Adrenal gland (tissue), 19 donors: ENCODE results near the gene STAT5B. TPM values are rescaled to one million over a fixed set of nuclear protein-coding genes. Genes with fewer than 3 reads are reported as not detected.

ENCODE experiments used
- DNase-seq, 7 donors: peaks; one replicate each; pipeline ENCODE4 v3.0.0-alpha.2; 2019 to 2020
- H3K27ac ChIP-seq, 5 donors: fragments of 200-600 bp; sonication (generic) in 4 of 5; 1 replicate in 3 of 5; 2 replicates in 2 of 5; pipeline versions ENCODE4 v1.5.1 to v1.8.0; 2016 to 2020; ENCODE audit warnings: mild to moderate bottlenecking in 1 of 5
- H3K27me3 ChIP-seq: fragments of 200-600 bp; 2 replicates; pipeline ENCODE4 v1.8.0; 2021
- H3K36me3 ChIP-seq, 2 donors: fragments of 200-600 bp; replicated peaks in 1 of 2; 1 replicate in 1 of 2; 2 replicates in 1 of 2; pipeline versions ENCODE4 v1.5.1 to v1.8.0; 2018 to 2022
- H3K4me1 ChIP-seq, 2 donors: fragments of 200-600 bp; replicated peaks in 1 of 2; 1 replicate in 1 of 2; 2 replicates in 1 of 2; pipeline versions ENCODE4 v1.5.1 to v1.8.0; 2018 to 2021
- H3K4me3 ChIP-seq, 4 donors: fragments of 200-600 bp; sonication (generic) in 3 of 4; one replicate each; pipeline ENCODE4 v1.5.1; 2016 to 2018
- H3K9me3 ChIP-seq, 3 donors: fragments of 200-600 bp; sonication (generic) in 1 of 3; replicated peaks in 1 of 3; 1 replicate in 2 of 3; 2 replicates in 1 of 3; pipeline versions ENCODE4 v1.5.1 to v1.8.0; 2016 to 2021
- POLR2A ChIP-seq, 2 donors: fragments of 450-650 bp; IDR thresholded peaks; one replicate each; pipeline ENCODE4 v1.6.1; 2017; ENCODE audit warnings: antibody characterized with exemption in 2 of 2, mild to moderate bottlenecking in 2 of 2, moderate library complexity in 1 of 2
- WGBS, 4 donors: extraction: QIAGEN DNeasy Blood & Tissue Kit in 2 of 4; methylation state at CpG; one replicate each; pipeline versions ENCODE4 v1.1.5 to v1.1.7; 2013 to 2017; 5-methylcytosine and 5-hydroxymethylcytosine counted together
- intact Hi-C, 2 donors: fragments of 100-400 bp; cut with DNase I; formaldehyde crosslinking; loops; one replicate each; pipeline versions ENCODE4 v1.14.1 to v1.15.0; 2022 to 2023
- long read RNA-seq, 10 donors: library from polyadenylated mRNA in 3 of 10; unstranded in 2 of 10; stranded (forward) in 1 of 10; transcript quantifications; one replicate each; pipeline ENCODE4 v2.0.0 and lab custom pipeline, GENCODE V29; 2021 to 2026
- polyA plus RNA-seq, 3 donors: library from polyadenylated mRNA; stranded (reverse); fragments of 200-250 nt in 2 of 3; fragments of 350-450 nt in 1 of 3; fragmentation: Illumina TruSeq in 1 of 3; extraction: RNeasy Lipid Tissue Mini Kit (QIAGEN cat#74804) in 1 of 3; gene quantifications; one replicate each; pipeline ENCODE4 v1.2.3, GENCODE V29; 2013 to 2014
- total RNA-seq, 9 donors: library from RNA; depleted of rRNA in 4 of 9; stranded (reverse); fragments of >200 nt in 4 of 9; fragments of 120-200 nt in 1 of 9; fragmentation: NEBNext Ultra II Directional in 1 of 9; extraction: Animal tissue kit (Norgen Biotek cat#: 25700) in 1 of 9; gene quantifications; one replicate each; pipeline versions ENCODE4 v1.1.0 to v1.2.4, GENCODE V29; 2013 to 2023
- TF ChIP-seq, protein P1 (sequence below), 6 experiments: fragments of 450-650 bp in 4 of 6; fragments of 200-600 bp in 2 of 6; sonication (generic) in 1 of 6; IDR thresholded peaks; 1 replicate in 5 of 6; 2 replicates in 1 of 6; pipeline versions ENCODE4 v1.5.1 to v1.8.0; 2016 to 2021; ENCODE audit warnings: antibody characterized with exemption in 6 of 6, mild to moderate bottlenecking in 2 of 6, moderate library complexity in 1 of 6
- donor health status: healthy with polysubstance abuse.
- donor health status: Bipolar disorder and iron deficiency.
- donor health status: DM: yes; HTN: yes; CAD: no.
- donor health status: DM: no; HTN: no; CAD: no.
- donor health status: DM: no; HTN: no; CAD: no.
- donor health status: DM: yes; HTN: yes; CAD: no.

STAT5B gene
- total RNA-seq (100 to 1,000 TPM in 6 of 9 donors, 10 to 100 TPM in 3; 30.3 to 128 (median 111) TPM), polyA plus RNA-seq (10 to 100 TPM; 44.7 to 70.6 (median 58.1) TPM)
- long read RNA-seq, donor 1, full-length matches to known transcripts = 4 of 4 reads
- long read RNA-seq, donor 1, partial matches to known transcripts = 0 of 4 reads
- long read RNA-seq, donor 1, other reads (novel, unspliced or antisense) = 0 of 4 reads
- long read RNA-seq, donor 2, full-length matches to known transcripts = 2 of 2 reads
- long read RNA-seq, donor 2, partial matches to known transcripts = 0 of 2 reads
- long read RNA-seq, donor 2, other reads (novel, unspliced or antisense) = 0 of 2 reads
- long read RNA-seq, donor 3, full-length matches to known transcripts = 2 of 2 reads
- long read RNA-seq, donor 3, partial matches to known transcripts = 0 of 2 reads
- long read RNA-seq, donor 3, other reads (novel, unspliced or antisense) = 0 of 2 reads
- long read RNA-seq, donor 4, full-length matches to known transcripts = 1 of 21 reads
- long read RNA-seq, donor 4, partial matches to known transcripts = 5 of 21 reads
- long read RNA-seq, donor 4, other reads (novel, unspliced or antisense) = 15 of 21 reads
- long read RNA-seq, donor 5, full-length matches to known transcripts = 121 of 190 reads
- long read RNA-seq, donor 5, partial matches to known transcripts = 38 of 190 reads
- long read RNA-seq, donor 5, other reads (novel, unspliced or antisense) = 31 of 190 reads
- long read RNA-seq, donor 6, partial matches to known transcripts = 4 of 11 reads
- long read RNA-seq, donor 6, other reads (novel, unspliced or antisense) = 7 of 11 reads
- long read RNA-seq, donor 7, full-length matches to known transcripts = 2 of 2 reads
- long read RNA-seq, donor 7, partial matches to known transcripts = 0 of 2 reads
- long read RNA-seq, donor 7, other reads (novel, unspliced or antisense) = 0 of 2 reads
- long read RNA-seq, donor 8, full-length matches to known transcripts = 9 of 9 reads
- long read RNA-seq, donor 8, partial matches to known transcripts = 0 of 9 reads
- long read RNA-seq, donor 8, other reads (novel, unspliced or antisense) = 0 of 9 reads
- long read RNA-seq, donor 9, full-length matches to known transcripts = 4 of 4 reads
- long read RNA-seq, donor 9, partial matches to known transcripts = 0 of 4 reads
- long read RNA-seq, donor 9, other reads (novel, unspliced or antisense) = 0 of 4 reads
- long read RNA-seq, donor 10 = 0 reads

GRCh38 chr17:42276359-42276608 lies at the start of gene STAT5B:
Gene STAT5B (minus strand): TSS chr17:42276391. CDS start chr17:42232127, 44,264 bp downstream.
- TF ChIP-seq, protein P1, sequence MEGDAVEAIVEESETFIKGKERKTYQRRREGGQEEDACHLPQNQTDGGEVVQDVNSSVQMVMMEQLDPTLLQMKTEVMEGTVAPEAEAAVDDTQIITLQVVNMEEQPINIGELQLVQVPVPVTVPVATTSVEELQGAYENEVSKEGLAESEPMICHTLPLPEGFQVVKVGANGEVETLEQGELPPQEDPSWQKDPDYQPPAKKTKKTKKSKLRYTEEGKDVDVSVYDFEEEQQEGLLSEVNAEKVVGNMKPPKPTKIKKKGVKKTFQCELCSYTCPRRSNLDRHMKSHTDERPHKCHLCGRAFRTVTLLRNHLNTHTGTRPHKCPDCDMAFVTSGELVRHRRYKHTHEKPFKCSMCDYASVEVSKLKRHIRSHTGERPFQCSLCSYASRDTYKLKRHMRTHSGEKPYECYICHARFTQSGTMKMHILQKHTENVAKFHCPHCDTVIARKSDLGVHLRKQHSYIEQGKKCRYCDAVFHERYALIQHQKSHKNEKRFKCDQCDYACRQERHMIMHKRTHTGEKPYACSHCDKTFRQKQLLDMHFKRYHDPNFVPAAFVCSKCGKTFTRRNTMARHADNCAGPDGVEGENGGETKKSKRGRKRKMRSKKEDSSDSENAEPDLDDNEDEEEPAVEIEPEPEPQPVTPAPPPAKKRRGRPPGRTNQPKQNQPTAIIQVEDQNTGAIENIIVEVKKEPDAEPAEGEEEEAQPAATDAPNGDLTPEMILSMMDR (IDR thresholded peaks at IDR 0.05) = no peak
- TF ChIP-seq POLR2A (IDR thresholded peaks at IDR 0.05) = peak in 1 of 2 donors; percentile 45
- H3K27me3 ChIP-seq = no peaks in the 10 kb centered on the region
- H3K27ac ChIP-seq = peak within 1 kb of the TSS; percentile 80 to 96 (median 92)
- H3K4me1 ChIP-seq = peaks cover 11 to 48% of the 10 kb centered on the region in 2 donors
- peak; percentile 37 to 75 (median 66) for DNase-seq
- H3K4me3 ChIP-seq = peak within 1 kb of the TSS; percentile 22 to 96 (median 70)
- intact Hi-C loops = no loop called here
- no peaks in the 10 kb centered on the region for H3K9me3 ChIP-seq
- H3K36me3 ChIP-seq = no peaks in the 10 kb centered on the region
- WGBS, 4 donors = 0 to 2% (median 0%) methylated on average over 15 to 47 of the region's 47 CpGs; no CpG with 5 or more reads in 1 of the 4 donors

GRCh38 chr17:42325026-42325425 lies 48.8 kb upstream of the STAT5B start:
- Histone ChIP-seq H3K27me3 (no peaks in the 10 kb centered on the region), H3K4me3 (no peak overlapping the region), H3K9me3 (no peaks in the 10 kb centered on the region), H3K36me3 (peaks cover 0 to 99% of the 10 kb centered on the region in 2 donors), H3K27ac (peak overlapping the region in 3 of 5 donors; percentile 43 to 73 (median 63)), H3K4me1 (peaks cover 0 to 6% of the 10 kb centered on the region in 2 donors)
- intact Hi-C loops = loop anchor here in 1 of 2 donors (10.0 kb wide), 1 partner anchor 190 kb away; no protein-coding TSS in a partner anchor
- peak; percentile 61 to 90 (median 76) for DNase-seq
- 59 to 67% (median 62%) methylated on average over 5 to 7 of the region's 7 CpGs for whole genome bisulfite sequencing, 4 donors
- TF ChIP-seq POLR2A (IDR thresholded peaks at IDR 0.05) = peak in 1 of 2 donors; percentile 29
- TF ChIP-seq, protein P1 (IDR thresholded peaks at IDR 0.05) = no peak

- DNase-seq = no peak
- Histone ChIP-seq H3K4me1 (peaks cover 0 to 6% of the 10 kb centered on the region in 2 donors), H3K36me3 (peaks cover 0 to 98% of the 10 kb centered on the region in 2 donors), H3K4me3 (no peak overlapping the region), H3K27me3 (no peaks in the 10 kb centered on the region), H3K27ac (peak overlapping the region in 2 of 5 donors; percentile 28 to 37), H3K9me3 (no peaks in the 10 kb centered on the region)
- WGBS, 4 donors = 81 to 91% (median 89%) methylated on average over 5 of the region's 5 CpGs
- intact Hi-C loops = loop anchor here (2.0 to 10.0 kb wide), 3 partner anchors 79 to 191 kb away; no protein-coding TSS in a partner anchor
- TF ChIP-seq POLR2A (IDR thresholded peaks at IDR 0.05) = no peak
- TF ChIP-seq, protein P1 (IDR thresholded peaks at IDR 0.05) = no peak
Measured at GRCh38 chr17:42323268-42323773, 47.1 kb upstream of the STAT5B start.
